ENCODE data around the gene SPANXA2.

GRCh38 chrX:141638550-141638949 is 49.0 kb downstream of the SPANXA2 start:
- no peak for TF ChIP-seq CTCF (IDR thresholded peaks at IDR 0.05)
- no peak for TF ChIP-seq POLR2AphosphoS5 (IDR thresholded peaks at IDR 0.05)
- no peak for TF ChIP-seq POLR2A (IDR thresholded peaks at IDR 0.05)
- TF ChIP-seq EP300 (IDR thresholded peaks at IDR 0.05) = no peak

All from gastroesophageal sphincter (tissue), 3 donors.